ENCODE results near the gene SKAP2.

DNA sequence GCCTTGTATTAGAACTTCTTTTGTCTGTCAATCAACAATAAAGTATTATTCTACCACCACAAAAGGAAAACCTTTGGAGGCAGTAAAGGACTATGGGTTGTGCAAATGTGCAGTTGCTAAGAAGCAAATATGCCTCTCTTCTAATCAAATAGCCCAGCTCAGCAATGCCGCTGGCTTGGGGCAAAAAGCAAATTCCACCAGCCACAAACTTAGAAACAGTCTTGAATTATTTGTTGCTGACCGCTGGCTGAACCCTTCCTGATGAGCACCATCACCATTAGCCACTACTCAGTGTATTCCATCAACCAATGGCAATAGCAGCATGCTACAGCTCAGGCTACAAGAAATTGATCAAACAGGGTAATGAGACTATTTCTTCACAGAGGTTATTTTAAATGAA lies 51.0 kb downstream of the SKAP2 start:
- TF ChIP-seq, protein P1, sequence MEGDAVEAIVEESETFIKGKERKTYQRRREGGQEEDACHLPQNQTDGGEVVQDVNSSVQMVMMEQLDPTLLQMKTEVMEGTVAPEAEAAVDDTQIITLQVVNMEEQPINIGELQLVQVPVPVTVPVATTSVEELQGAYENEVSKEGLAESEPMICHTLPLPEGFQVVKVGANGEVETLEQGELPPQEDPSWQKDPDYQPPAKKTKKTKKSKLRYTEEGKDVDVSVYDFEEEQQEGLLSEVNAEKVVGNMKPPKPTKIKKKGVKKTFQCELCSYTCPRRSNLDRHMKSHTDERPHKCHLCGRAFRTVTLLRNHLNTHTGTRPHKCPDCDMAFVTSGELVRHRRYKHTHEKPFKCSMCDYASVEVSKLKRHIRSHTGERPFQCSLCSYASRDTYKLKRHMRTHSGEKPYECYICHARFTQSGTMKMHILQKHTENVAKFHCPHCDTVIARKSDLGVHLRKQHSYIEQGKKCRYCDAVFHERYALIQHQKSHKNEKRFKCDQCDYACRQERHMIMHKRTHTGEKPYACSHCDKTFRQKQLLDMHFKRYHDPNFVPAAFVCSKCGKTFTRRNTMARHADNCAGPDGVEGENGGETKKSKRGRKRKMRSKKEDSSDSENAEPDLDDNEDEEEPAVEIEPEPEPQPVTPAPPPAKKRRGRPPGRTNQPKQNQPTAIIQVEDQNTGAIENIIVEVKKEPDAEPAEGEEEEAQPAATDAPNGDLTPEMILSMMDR (conservative IDR thresholded peaks at IDR 0.05; ENCODE audit: low read depth, low read length): no peak
- TF ChIP-seq POLR2A (IDR thresholded peaks at IDR 0.05; ENCODE audit: low read depth, low read length): no peak
- TF ChIP-seq, protein P2, sequence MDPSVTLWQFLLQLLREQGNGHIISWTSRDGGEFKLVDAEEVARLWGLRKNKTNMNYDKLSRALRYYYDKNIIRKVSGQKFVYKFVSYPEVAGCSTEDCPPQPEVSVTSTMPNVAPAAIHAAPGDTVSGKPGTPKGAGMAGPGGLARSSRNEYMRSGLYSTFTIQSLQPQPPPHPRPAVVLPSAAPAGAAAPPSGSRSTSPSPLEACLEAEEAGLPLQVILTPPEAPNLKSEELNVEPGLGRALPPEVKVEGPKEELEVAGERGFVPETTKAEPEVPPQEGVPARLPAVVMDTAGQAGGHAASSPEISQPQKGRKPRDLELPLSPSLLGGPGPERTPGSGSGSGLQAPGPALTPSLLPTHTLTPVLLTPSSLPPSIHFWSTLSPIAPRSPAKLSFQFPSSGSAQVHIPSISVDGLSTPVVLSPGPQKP (IDR thresholded peaks at IDR 0.05; ENCODE audit: borderline replicate concordance, low read depth, low read length): no peak
- no peak for TF ChIP-seq MAFK (IDR thresholded peaks at IDR 0.05; ENCODE audit: low read depth, low read length)
- TF ChIP-seq MAZ (IDR thresholded peaks at IDR 0.05; ENCODE audit: borderline replicate concordance, low read depth, low read length): no peak
- TF ChIP-seq RFX5 (IDR thresholded peaks at IDR 0.05; ENCODE audit: low read depth, low read length): no peak
- TF ChIP-seq RAD21 (IDR thresholded peaks at IDR 0.05; ENCODE audit: low read length): no peak
- no peak for TF ChIP-seq FOS (IDR thresholded peaks at IDR 0.05; ENCODE audit: low read depth, low read length)
- TF ChIP-seq RCOR1 (IDR thresholded peaks at IDR 0.05; ENCODE audit: insufficient replicate concordance, low read length): no peak
- TF ChIP-seq SMC3 (IDR thresholded peaks at IDR 0.05; ENCODE audit: low read depth, low read length): no peak
- TF ChIP-seq, protein P3, sequence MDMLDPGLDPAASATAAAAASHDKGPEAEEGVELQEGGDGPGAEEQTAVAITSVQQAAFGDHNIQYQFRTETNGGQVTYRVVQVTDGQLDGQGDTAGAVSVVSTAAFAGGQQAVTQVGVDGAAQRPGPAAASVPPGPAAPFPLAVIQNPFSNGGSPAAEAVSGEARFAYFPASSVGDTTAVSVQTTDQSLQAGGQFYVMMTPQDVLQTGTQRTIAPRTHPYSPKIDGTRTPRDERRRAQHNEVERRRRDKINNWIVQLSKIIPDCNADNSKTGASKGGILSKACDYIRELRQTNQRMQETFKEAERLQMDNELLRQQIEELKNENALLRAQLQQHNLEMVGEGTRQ (IDR thresholded peaks at IDR 0.05; ENCODE audit: low read depth, low read length): no peak
- no peak for TF ChIP-seq CEBPB (IDR thresholded peaks at IDR 0.05; ENCODE audit: low read depth, low read length)
- TF ChIP-seq BHLHE40 (IDR thresholded peaks at IDR 0.05; ENCODE audit: low read depth, low read length): no peak
